Measurements from ENCODE around the gene VPS41. TPM values are rescaled to one million over a fixed set of nuclear protein-coding genes. Genes with fewer than 3 reads are reported as not detected.

VPS41 gene
- total and polyA plus RNA-seq, 3 donors from 2014 or later = 28.8 to 59.1 (median 52.7) TPM

- Histone ChIP-seq H3K4me1 (no peaks in the 10 kb centered on the region), H3K27me3 (no peaks in the 10 kb centered on the region), H3K36me3 (ENCODE audit: low read depth, missing control alignments) (no peaks in the 10 kb centered on the region), H3K9me3 (no peaks in the 10 kb centered on the region), H3K4me3 (no peak overlapping the region), H3K27ac (no peak overlapping the region)
- peak; percentile 74 for DNase-seq
- WGBS, 2 donors = 32 to 34% methylated on average over 6 of the region's 6 CpGs
- no peak for TF ChIP-seq POLR2A (IDR thresholded peaks at IDR 0.05)
- peak; percentile 36 to 92 (median 70) for TF ChIP-seq CTCF (IDR thresholded peaks at IDR 0.05)
- intact Hi-C loops (cut with DNase I; ENCODE audit: low total_unique reads) = no loop called here
Observed at GRCh38 chr7:38932509-38933168, 23.6 kb upstream of the VPS41 start.

DNA sequence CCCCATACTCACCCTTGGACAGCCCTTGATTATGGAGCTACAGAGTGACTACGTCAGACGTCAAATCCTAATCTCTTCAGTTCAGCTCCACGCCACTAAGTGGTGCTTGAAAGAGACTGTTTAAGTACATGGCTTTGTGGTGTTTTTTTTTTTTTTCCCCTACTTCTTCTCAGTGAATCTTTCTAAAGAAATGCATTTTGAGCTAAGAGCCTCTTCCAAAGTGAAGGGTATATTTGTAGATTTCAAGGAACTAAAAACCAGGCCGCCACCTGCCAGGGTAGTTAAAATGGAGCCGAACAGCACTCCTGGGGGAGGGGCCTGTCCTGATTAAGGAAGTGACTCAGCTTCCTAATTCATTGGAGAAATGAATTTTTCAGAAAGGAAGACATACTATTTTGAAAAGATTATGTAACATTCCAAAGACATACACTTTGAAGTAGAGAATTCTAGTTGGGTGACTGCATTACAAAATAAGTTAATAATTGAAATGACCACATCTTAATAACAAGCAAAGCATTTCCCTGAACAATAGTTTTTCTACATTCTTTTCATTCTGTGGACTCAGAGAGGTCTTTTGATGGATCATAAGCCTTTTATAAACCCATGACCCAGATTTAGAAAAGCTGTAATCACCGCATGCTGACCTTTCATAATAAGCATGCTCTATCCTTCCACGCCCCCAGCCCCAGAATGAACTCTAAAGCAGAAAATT is 20.6 kb upstream of the VPS41 start:
- intact Hi-C loops (cut with DNase I; ENCODE audit: low total_unique reads) = no loop called here
- DNase-seq = no peak
- Histone ChIP-seq H3K4me1 (no peaks in the 10 kb centered on the region), H3K4me3 (no peak overlapping the region), H3K27ac (no peak overlapping the region), H3K9me3 (no peaks in the 10 kb centered on the region), H3K36me3 (ENCODE audit: low read depth, missing control alignments) (no peaks in the 10 kb centered on the region), H3K27me3 (no peaks in the 10 kb centered on the region)
- TF ChIP-seq POLR2A (IDR thresholded peaks at IDR 0.05) (no peak), CTCF (IDR thresholded peaks at IDR 0.05) (no peak)
- 72% methylated on average over 7 of the region's 7 CpGs for WGBS, 2 donors

- no peak overlapping the region for H3K27ac ChIP-seq
- no peaks in the 10 kb centered on the region for H3K4me1 ChIP-seq
- no peaks in the 10 kb centered on the region for H3K9me3 ChIP-seq
- DNase-seq = no peak
- no peaks in the 10 kb centered on the region for H3K36me3 ChIP-seq (ENCODE audit: low read depth, missing control alignments)
- H3K27me3 ChIP-seq = no peaks in the 10 kb centered on the region
- intact Hi-C loops (cut with DNase I; ENCODE audit: low total_unique reads) = no loop called here
- H3K4me3 ChIP-seq = no peak overlapping the region
- WGBS, 2 donors = 96 to 99% methylated on average over 3 of the region's 3 CpGs
- TF ChIP-seq POLR2A (IDR thresholded peaks at IDR 0.05) (no peak), CTCF (IDR thresholded peaks at IDR 0.05) (no peak)
Observed at GRCh38 chr7:38928506-38928905, 19.5 kb upstream of the VPS41 start.

GRCh38 chr7:38927751-38928150 is 18.8 kb upstream of the VPS41 start:
- Histone ChIP-seq H3K4me1 (no peaks in the 10 kb centered on the region), H3K9me3 (no peaks in the 10 kb centered on the region), H3K4me3 (no peak overlapping the region), H3K36me3 (ENCODE audit: low read depth, missing control alignments) (no peaks in the 10 kb centered on the region), H3K27ac (no peak overlapping the region), H3K27me3 (no peaks in the 10 kb centered on the region)
- WGBS, 2 donors = 80 to 89% methylated on average over 5 of the region's 5 CpGs
- TF ChIP-seq CTCF (IDR thresholded peaks at IDR 0.05) = no peak
- TF ChIP-seq POLR2A (IDR thresholded peaks at IDR 0.05) = no peak
- intact Hi-C loops (cut with DNase I; ENCODE audit: low total_unique reads) = no loop called here
- no peak for DNase-seq
